Frontal cortex (tissue), 4 donors: ENCODE data around the gene PLA2G4D. TPM values are rescaled to one million over a fixed set of nuclear protein-coding genes. Genes with fewer than 3 reads are reported as not detected.

Experiments used
- DNase-seq, 2 donors: peaks; one replicate each; pipeline ENCODE4 v3.0.0; 2012; ENCODE audit warnings: low spot score in 2 of 2
- FAIRE-seq: peaks from 2 replicates; lab custom pipeline; 2012; peaks lifted over from hg19 to GRCh38; lab: Jason Lieb, UNC
- total RNA-seq: library from RNA; depleted of rRNA; stranded (reverse); fragments of >200 nt; gene quantifications from one replicate; pipeline ENCODE4 v1.2.3, GENCODE V29; 2014
- donor health status: control.
- donor health status: control.
- donor health status: control.

Gene PLA2G4D
- total RNA-seq, 1 donor from 2014 or later = under 0.01 TPM

DNA sequence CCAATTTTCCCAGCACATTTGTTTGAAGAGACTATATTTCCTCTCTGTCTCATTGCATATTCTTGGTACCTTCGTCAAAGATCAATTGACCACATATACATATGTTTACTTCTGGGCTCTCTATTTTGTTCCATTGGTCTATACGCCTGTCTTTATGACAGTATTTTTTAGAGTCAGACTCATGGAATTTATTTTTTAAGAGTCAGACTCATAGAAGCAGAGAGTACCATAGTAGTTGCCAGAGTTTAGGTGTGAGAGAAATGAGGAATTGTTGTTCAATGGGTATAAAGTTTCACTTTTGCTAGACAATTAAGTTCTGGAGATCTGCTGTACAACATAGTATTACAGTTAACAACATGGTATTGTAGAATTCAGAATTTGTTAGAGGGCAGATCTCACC lies 35.0 kb upstream of the PLA2G4D start:
- no peak for DNase-seq
- FAIRE-seq = no peak

DNA sequence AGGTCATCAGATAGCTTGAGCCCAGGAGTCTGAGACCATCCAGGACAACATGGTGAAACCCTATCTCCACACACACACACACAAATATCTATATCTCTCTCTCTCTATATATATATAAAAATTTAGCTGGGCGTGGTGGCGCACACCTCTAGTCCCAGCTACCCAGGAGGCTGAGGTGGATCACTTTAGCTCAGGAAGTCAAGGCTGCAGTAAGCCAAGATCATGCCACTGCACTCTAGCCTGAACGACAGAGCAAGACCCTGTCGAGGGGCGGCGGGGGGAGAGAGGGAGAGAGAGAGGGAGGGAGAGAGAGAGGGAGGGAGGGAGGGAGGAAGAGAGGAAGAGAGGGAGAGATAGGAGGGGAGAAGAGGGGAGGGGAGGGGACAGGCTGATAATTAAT lies 34.1 kb upstream of the PLA2G4D start:
- no peak for FAIRE-seq
- no peak for DNase-seq

DNA sequence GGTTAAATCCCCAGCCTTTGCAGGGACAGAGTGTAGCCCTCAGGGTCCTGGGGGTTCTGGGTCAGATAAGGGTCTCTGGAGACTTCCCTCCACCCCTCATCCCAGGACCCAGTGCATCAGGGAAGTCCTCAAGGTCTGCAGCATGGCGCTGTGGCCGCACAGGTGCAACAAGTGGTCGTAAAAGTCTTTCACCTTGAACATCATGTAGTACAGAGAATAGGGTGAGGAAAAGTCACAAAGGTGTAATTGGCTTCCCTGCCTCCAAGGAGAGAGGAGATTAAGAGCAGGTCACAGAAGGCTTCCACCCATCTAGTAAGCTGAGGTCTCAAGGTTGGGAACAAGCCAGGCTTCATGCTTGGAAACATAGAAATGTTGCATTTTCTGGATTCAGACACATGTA lies 29.2 kb upstream of the PLA2G4D start:
- no peak for FAIRE-seq
- DNase-seq = no peak

DNA sequence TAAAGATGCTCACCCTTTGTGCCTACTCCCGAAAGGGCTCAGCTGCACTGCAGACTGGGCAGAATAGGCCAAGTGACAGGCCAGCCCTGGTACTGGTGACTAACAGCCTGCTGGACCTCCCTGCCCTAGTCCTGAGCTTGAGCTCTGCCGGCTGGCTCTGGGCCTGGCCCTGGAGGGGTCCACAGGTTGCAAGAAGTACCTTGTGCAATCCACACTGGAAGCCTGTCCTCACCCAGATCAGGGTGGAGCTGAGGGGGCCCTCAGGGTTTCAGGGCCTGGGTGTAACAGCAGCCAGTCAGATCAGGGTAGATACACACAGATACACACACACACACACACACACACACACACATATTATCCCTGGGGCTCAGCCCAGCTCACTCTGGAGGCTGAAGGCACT lies 27.3 kb upstream of the PLA2G4D start:
- DNase-seq (no peak), FAIRE-seq (no peak)

DNA sequence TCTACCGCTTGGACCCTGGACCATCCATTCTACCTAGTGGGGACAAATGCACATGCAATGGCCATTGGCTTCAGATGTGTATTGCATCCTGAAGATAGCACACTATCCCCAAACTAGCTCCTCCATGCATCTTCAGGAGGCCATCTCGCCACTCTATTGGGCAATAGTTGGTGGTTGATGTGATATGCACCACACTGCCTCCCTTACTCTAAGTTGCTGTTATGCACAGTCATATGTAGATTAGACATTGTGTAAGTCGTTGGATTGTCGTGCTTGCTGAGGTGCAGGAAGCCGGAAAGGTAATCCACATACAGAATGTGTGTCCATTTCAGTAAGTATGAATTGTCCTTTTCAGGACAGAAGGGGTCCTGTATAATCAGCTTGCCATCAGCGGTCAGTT lies 26.7 kb upstream of the PLA2G4D start:
- no peak for FAIRE-seq

DNA sequence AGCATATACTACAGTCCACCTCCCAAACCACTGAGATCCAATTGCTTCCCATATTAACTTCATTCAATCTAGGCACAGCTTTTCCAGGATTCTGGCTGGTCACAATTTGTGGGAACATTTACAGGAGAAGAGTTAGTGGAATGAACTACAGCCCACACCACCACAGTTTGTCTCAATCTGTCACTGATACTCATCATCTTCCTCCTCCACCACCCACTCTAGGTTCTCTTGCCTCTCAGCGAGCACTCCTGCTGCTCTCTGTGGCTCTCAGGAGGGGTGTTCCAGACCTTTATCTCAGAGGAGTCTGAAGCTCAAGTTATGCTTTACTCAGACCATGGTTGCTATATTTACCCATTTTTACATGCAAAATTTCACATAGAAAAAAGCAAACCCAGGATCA lies 25.9 kb upstream of the PLA2G4D start:
- no peak for FAIRE-seq
- DNase-seq = no peak

More for the DNA sequence above, 26.7 kb upstream of the PLA2G4D start:
- no peak for DNase-seq

DNA sequence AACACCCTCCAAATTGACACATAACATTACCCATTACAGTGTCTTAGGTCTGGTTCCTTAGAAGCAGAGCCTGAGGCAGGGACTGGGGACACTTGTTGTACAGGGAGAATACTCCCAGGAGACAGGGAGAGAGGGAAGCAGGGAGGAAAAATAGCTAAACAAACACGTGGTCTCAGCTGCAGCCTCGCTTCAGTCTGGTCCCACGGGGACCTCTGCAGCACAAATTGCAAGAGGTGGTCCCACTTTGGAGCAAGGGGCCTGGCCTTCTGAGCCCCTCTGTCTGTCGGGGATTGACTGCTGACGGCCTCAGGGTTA lies 25.0 kb upstream of the PLA2G4D start:
- FAIRE-seq = no peak

DNA sequence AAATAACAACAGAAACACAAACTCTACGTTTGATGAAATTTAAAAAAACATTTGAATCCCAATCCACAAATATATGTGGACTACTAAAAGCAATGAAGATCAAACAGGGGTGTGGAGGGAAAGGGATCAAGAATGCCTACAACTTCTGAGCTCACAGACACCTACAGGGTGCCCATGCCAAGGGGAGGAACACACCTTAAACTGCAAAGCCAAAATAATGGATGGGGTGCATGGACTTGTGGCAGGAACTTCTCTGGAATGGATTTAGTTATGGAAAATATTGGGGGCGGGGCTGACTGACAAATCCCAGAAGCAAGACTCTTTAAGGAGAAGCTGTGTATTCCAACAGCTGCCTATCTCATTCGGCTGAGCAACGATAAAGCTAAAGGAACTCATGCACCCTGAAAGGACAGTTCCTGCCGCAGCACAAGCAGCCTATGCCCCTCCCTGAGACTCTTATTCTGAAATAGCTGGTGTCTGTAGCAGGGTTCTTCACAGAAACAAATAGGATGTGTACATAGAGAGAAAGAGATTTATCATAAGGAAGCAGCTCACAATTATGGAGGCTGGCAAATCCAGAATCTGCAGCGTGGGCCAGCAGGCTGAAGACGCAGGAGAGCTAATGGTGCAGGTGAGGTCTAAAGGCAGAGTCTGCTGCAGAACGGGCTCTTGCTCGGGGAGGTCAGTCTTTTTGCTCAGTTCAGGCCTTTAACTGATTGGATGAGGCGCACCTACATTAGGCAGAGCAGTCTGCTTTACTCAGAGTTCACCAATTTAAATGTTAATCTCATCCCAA lies 24.5 kb upstream of the PLA2G4D start:
- DNase-seq = no peak
- FAIRE-seq = no peak

More for the DNA sequence above, 25.0 kb upstream of the PLA2G4D start:
- no peak for DNase-seq

DNA sequence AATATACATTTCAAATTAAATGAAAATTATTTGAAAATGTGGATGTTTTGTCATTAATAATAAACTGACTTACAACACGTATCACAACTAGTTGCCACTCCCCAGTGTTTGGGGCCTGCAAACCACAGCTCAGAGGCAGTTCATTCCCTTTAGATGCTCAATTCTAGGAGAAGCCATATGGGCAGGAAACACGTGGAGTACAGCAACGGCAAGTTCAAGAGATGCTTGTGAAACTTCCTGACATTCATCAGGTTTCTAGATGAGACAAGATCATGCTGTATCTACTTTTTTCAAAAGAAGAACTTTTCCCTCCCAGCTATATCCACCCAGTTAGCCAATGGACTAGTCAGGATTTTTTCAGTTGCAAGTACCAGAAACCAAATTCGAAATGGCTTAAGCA lies 17.6 kb upstream of the PLA2G4D start:
- DNase-seq = no peak
- FAIRE-seq = no peak

DNA sequence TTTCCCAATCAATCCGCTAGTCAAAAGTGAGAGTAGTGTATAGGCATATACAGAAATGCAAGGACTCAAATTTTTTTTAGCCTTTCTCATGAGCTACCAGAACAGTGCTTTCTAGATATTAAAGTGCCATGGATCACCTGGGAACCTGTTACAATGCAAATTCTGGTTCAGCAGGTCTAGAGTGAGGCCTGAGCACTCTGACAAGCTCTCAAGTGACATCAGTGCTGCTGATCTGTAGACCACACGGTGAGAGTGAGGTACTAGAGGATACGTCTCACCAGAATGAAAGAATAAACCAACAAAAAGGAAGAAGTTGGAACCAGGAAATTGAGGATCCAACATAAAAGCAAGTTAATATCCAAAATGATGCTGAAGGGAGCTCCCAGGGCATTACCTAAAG lies 16.0 kb upstream of the PLA2G4D start:
- DNase-seq (no peak), FAIRE-seq (no peak)

DNA sequence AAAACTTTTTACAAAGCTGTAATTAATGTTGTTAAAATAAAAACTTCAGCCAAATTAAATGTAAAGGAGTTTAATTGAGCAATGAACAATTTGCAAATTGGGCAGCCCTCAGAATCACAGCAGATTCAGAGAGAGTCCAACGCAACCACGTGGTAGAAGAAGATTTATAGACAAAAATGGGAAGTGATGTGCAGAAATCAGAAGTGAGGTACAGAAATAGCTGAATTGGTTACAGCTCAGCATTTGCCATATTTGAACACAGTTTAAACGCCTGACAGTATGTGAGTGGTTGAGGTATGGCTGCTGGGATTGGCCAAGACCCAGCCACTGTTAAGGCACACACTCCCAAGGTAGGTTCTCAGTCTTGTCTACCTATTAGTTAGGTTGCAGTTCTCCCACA lies 14.4 kb upstream of the PLA2G4D start:
- no peak for DNase-seq
- FAIRE-seq = no peak

DNA sequence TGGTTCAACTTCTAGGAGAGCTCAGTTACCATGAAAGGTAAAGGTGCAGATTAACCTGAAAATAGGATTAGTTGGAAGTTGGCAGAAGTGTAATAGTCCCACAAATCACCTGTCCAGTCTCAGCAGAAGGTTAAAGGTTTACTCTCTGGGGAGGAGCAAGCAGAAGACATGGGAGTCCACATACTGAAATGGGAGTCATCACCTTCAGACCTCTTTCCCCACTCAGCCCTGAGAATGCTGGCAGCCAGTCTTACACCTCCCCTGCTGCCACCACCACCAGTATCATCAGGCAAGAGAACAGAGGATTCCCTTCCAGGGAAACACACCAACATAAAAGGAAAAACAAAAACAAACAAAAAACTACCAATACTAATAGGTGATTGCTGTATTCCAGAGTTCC lies 13.8 kb upstream of the PLA2G4D start:
- FAIRE-seq (no peak), DNase-seq (no peak)

DNA sequence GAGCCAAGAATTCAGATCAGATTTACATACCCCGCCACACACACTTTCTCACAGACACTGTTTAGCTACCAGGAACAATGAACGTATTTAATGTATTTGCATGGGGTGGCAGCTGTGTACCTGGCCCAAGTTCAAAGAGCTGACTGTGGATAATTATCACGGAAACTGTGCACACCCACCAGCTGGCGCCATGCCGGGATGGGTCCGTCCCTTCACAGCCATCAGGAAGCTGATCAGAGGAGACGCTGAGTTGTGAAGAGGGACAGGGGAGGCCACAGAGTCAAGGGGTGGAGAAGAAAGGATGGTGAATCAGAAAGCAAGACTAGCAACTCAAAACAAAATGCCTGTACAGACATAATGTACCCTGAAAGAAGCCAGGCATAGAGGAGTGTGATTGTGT lies 13.1 kb upstream of the PLA2G4D start:
- FAIRE-seq (no peak), DNase-seq (no peak)

DNA sequence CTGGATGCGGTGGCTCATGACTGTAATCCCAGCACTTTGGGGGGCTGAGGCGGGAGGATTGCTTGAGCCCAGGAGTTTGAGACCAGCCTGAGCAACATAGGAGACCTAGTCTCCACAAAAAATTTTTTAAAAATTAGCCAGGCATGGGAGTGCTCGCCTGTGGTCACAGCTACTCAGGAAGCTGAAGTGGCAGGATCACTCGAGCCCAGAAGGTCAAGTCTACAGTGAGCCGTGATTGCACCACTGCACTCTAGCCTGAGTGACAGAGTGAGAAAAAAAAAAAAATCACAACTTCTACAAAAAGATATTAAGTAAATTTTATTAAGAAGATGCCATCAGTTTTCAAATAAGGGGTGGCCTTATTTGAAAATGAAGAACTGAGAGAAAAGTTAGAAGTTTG lies 11.9 kb upstream of the PLA2G4D start:
- DNase-seq (no peak), FAIRE-seq (no peak)

DNA sequence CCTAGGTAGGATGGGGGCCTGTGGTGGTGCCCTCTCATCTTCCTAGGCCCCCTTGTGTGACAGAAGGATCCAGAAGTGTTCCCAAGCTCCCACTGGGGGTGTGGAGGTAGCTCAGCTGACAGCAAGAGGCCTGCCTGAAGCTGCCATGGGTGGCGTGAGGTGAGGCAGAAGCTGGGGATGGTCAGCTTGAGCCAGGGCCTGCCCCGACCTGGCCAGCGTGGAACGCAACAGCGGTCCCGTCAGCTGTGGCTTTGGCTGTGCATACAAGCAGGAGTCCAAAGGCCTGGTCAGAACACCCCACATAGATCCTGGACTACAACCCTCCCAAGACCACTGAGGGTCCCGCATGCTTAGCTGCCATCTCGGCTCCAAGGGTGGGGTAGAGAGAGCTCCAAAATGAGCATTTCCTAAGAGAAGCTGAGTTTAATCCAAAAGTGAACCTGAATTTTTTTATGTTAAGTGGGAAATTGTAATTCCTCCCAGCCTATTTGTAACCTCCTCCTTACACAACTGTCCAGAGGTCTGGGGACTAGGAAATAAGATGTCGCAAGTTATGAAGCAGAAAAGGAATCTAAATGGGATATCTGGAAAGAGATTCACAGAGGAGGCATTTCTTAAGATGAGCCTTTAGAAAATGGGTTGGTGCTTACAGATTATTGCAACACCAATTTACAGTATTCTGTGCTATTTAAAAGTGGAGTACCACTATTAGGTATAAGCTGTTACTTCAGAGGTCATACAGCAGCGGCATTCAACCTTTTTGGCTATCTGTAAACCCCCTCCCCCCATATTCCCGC lies 9.9 kb upstream of the PLA2G4D start:
- FAIRE-seq (no peak), DNase-seq (no peak)

DNA sequence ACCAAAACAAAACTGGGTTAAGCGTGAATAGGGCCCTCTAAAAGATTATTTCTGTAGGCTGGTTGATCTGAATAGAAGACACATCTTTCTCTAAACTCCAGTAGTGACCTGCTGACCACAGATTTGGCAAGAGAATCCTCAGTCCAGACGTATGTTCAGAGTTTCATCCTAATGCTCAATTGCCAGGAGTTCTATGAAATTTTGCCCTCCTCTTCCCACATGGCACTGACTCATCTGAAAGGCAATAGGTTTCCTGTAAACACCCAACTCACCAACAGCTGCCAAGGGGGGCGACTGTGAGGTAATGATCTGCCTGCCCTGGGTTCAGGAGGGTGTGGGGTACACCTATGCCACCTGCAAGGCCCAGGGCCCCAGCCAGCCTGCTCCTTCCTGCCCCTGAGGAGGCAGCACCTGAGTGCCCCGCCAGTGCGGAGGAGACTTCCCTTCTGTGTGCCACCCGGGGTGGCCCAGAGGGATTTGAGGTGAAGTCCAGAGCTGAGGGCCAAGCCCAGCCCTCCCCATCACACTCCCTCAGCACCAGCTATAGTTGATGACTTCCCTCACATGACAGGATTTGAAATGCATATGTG lies 8.4 kb upstream of the PLA2G4D start:
- no peak for DNase-seq
- no peak for FAIRE-seq

DNA sequence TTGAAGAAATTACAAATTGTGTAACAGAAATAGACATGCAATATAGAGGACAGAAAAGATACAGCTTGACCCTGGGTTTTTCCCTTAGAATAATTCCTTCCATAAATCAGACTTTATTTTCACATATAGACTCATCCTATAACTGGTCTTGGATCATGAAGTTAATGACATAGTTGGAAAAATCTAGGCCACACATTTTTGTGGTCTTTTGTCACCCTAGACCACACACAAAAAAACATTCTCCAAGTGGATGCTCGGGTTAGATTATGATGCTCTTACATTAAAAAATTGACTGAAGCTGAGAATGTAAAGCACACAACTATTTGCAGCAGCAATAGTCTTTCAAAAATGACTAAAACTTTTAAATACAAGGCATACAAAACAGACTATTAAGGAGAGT lies 7.5 kb upstream of the PLA2G4D start:
- DNase-seq = no peak
- no peak for FAIRE-seq

DNA sequence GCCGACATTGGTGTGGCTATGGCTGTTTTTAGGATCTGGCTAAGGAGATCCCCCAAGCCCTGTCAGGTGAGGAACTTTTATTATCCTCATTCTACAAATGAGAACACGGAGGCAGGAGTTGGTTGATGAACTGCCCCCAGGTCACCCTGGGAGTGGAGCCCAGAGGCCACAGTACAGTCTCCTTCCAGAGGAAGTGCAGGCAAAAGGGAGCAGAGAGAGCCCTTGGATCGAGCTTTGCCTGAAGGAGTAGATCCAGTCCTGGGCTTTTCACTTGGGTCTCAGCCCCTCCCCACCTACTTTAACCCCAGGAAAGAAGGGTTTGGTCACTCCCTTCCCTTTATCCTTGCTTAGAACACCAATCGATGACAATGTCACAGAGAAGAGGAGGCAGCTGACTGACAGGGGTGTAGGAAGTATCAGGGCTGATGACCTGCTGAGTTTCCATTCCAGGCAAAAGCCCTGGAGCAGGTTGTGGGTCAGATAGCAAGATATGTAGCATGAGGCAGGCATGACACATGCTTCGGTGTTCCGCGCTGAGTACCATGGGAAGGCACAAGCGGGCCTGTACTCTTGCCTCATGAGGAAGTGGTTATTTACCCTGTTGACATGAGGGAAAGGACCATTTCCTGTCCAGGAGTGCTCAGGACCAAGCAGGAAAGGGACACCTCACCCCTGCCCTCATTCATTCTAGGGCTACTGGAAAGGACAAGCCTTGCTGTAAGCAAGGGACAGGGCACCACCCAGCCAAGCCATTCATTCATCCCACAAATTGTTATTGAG lies 5.8 kb upstream of the PLA2G4D start:
- no peak for FAIRE-seq
- DNase-seq = no peak

DNA sequence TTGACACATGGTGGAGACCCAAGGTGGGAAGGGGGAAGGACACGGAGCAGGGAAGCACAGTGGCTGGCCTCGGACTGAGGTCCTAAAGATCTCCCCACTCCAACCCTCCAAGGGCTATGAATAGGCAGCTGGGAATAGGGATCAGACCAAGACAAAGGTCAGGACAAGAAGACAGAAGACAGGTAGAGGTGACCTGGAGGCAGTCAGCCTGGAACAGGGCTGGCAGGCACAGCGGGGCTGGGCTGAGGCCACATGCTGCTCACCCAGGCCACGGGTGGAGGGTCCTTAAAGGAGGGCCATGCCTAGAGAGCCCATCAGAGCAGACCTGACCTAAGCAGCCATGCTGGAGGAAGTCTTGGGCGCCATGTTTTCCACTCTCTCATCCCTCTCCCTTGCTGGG lies 2.7 kb upstream of the PLA2G4D start:
- FAIRE-seq (no peak), DNase-seq (no peak)

DNA sequence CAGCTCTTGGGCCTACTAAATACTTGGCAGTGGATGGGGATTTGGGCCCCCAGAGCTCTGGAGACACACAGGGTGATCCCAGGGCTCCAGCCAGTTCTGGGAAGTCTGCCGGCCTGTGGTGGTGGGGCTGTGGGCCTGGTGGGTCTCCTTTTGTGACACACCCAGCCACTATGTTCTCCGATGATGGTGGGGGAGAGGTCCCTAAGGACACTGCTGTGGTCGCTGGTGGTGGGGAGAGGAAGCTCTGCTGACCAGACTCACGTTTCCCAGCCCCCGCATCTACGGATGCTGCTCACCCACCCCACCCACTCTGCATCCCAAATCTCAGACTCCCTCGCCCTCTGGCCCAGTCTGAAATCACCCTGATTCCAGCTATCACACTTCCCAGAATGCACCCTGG lies 396 bp downstream of the PLA2G4D start:
- DNase-seq (no peak), FAIRE-seq (no peak)
